ENCODE measurements around the gene KAT6B.

GRCh38 chr10:75010373-75010772 lies 184.0 kb downstream of the KAT6B start:
- TF ChIP-seq, protein P1, sequence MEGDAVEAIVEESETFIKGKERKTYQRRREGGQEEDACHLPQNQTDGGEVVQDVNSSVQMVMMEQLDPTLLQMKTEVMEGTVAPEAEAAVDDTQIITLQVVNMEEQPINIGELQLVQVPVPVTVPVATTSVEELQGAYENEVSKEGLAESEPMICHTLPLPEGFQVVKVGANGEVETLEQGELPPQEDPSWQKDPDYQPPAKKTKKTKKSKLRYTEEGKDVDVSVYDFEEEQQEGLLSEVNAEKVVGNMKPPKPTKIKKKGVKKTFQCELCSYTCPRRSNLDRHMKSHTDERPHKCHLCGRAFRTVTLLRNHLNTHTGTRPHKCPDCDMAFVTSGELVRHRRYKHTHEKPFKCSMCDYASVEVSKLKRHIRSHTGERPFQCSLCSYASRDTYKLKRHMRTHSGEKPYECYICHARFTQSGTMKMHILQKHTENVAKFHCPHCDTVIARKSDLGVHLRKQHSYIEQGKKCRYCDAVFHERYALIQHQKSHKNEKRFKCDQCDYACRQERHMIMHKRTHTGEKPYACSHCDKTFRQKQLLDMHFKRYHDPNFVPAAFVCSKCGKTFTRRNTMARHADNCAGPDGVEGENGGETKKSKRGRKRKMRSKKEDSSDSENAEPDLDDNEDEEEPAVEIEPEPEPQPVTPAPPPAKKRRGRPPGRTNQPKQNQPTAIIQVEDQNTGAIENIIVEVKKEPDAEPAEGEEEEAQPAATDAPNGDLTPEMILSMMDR (IDR thresholded peaks at IDR 0.05): no peak
- TF ChIP-seq EZH2 (IDR thresholded peaks at IDR 0.05): no peak
- TF ChIP-seq EZH2phosphoT487 (IDR thresholded peaks at IDR 0.05): no peak

Data from neural progenitor cell (in vitro differentiated cells).